ENCODE measurements around the gene RHOA.
A peak's percentile ranks its signal among the peaks of the same experiment; 100 is the strongest.
"Not testable (repeated sequence)": the region's sequence is repeated elsewhere in the genome, so short reads cannot be mapped to it uniquely, and the experiment has no call there.

RHOA gene

GRCh38 chr3:49410846-49411534 is 786 bp downstream of the RHOA start:
- no peak for DNase-seq

GRCh38 chr3:49410066-49410845 is 1.5 kb downstream of the RHOA start:
- DNase-seq = no peak

GRCh38 chr3:49406571-49407565 is 4.9 kb downstream of the RHOA start:
- DNase-seq = no peak

- DNase-seq = not testable (repeated sequence)
Measured at GRCh38 chr3:49405570-49405969, 6.2 kb downstream of the RHOA start.

- DNase-seq = no peak
Measured at GRCh38 chr3:49403891-49404290, 7.9 kb downstream of the RHOA start.

- no peak for DNase-seq
Measured at GRCh38 chr3:49401766-49402165, 10.0 kb downstream of the RHOA start.

- no peak for DNase-seq
Measured at GRCh38 chr3:49399461-49399860, 12.3 kb downstream of the RHOA start.

- DNase-seq = no peak
Measured at GRCh38 chr3:49397470-49397869, 14.3 kb downstream of the RHOA start.

GRCh38 chr3:49391310-49391709 is 20.5 kb downstream of the RHOA start:
- DNase-seq = not testable (repeated sequence)

- DNase-seq = no peak
Measured at GRCh38 chr3:49389297-49389696, 22.5 kb downstream of the RHOA start.

GRCh38 chr3:49388289-49388820 is 23.4 kb downstream of the RHOA start:
- no peak for DNase-seq

- DNase-seq = no peak
Measured at GRCh38 chr3:49387721-49388120, 24.1 kb downstream of the RHOA start.

GRCh38 chr3:49386056-49386756 is 25.6 kb downstream of the RHOA start:
- DNase-seq = no peak

- no peak for DNase-seq
Measured at GRCh38 chr3:49385617-49386016, 26.2 kb downstream of the RHOA start.

GRCh38 chr3:49383387-49383786 is 28.4 kb downstream of the RHOA start:
- DNase-seq = no peak

GRCh38 chr3:49378249-49378895 is 33.4 kb downstream of the RHOA start:
- DNase-seq = no peak

- peak; percentile 59 for DNase-seq
Measured at GRCh38 chr3:49377483-49377882, 34.3 kb downstream of the RHOA start.

GRCh38 chr3:49371946-49372345 is 39.8 kb downstream of the RHOA start:
- no peak for DNase-seq

GRCh38 chr3:49370585-49371290 is 41.0 kb downstream of the RHOA start:
- DNase-seq = no peak

- no peak for DNase-seq
Measured at GRCh38 chr3:49362561-49362960, 49.2 kb downstream of the RHOA start.

GRCh38 chr3:49359623-49360022 is 52.2 kb downstream of the RHOA start:
- no peak for DNase-seq
